Smooth muscle cell (in vitro differentiated cells): Measurements from ENCODE around the gene RBM19. TPM values are rescaled to one million over a fixed set of nuclear protein-coding genes. Genes with fewer than 3 reads are reported as not detected.

Source experiments
- DNase-seq: peaks from one replicate; lab custom pipeline; 2025; ENCODE audit not compliant: unreplicated experiment; lab: John Stamatoyannopoulos, UW
- H2AFZ ChIP-seq: fragments of 200-600 bp; sonication (generic); 2 replicates; pipeline ENCODE4 v1.6.0; 2016; ENCODE audit warnings: antibody characterized with exemption, low read depth, mild to moderate bottlenecking
- H3F3A ChIP-seq: fragments of 200-600 bp; sonication (generic); 2 replicates; pipeline ENCODE4 v1.6.0; 2017; ENCODE audit warnings: antibody characterized with exemption, low read depth
- H3K27ac ChIP-seq: fragments of 200-600 bp; sonication (generic); 2 replicates; pipeline ENCODE4 v1.5.1; 2016; ENCODE audit warnings: low read depth, mild to moderate bottlenecking
- H3K27me3 ChIP-seq: fragments of 200-600 bp; sonication (generic); 2 replicates; pipeline ENCODE4 v1.6.1; 2016; ENCODE audit warnings: low read depth, mild to moderate bottlenecking
- H3K36me3 ChIP-seq: fragments of 200-600 bp; sonication (generic); 2 replicates; pipeline ENCODE4 v1.5.1; 2016; ENCODE audit warnings: low read depth
- H3K4me1 ChIP-seq: fragments of 200-600 bp; sonication (generic); 2 replicates; pipeline ENCODE4 v1.5.1; 2016; ENCODE audit warnings: low read depth
- H3K4me2 ChIP-seq: fragments of 200-600 bp; sonication (generic); 2 replicates; pipeline ENCODE4 v1.6.0; 2016; ENCODE audit warnings: mild to moderate bottlenecking
- H3K4me3 ChIP-seq: fragments of 200-600 bp; sonication (generic); 2 replicates; pipeline ENCODE4 v1.5.1; 2016; ENCODE audit warnings: mild to moderate bottlenecking
- H3K79me2 ChIP-seq: fragments of 200-600 bp; sonication (generic); 2 replicates; pipeline ENCODE4 v1.6.0; 2016; ENCODE audit warnings: low read depth, mild to moderate bottlenecking
- H3K9ac ChIP-seq: fragments of 200-600 bp; sonication (generic); 2 replicates; pipeline ENCODE4 v1.6.0; 2016; ENCODE audit warnings: low read depth
- H3K9me3 ChIP-seq: fragments of 200-600 bp; sonication (generic); replicated peaks from 2 replicates; pipeline ENCODE4 v1.5.1; 2016; ENCODE audit warnings: low read depth
- H4K20me1 ChIP-seq: fragments of 200-600 bp; sonication (generic); 2 replicates; pipeline ENCODE4 v1.6.0; 2016; ENCODE audit warnings: low read depth
- WGBS: methylation state at CpG from one replicate; pipeline ENCODE4 v1.1.7; 2016; ENCODE audit warnings: low lambda C conversion rate; 5-methylcytosine and 5-hydroxymethylcytosine counted together
- polyA plus RNA-seq: library from polyadenylated mRNA; unstranded; fragments of >200 nt; fragmentation: Nextera tagmentation; extraction: Ambion mirVana; gene quantifications from 2 replicates; pipeline ENCODE4 v1.2.1, GENCODE V29; 2016
- total RNA-seq: library from RNA; depleted of rRNA; stranded (reverse); fragments of >200 nt; gene quantifications from 2 replicates; pipeline ENCODE4 v1.2.3, GENCODE V29; 2014
- TF ChIP-seq, protein P1 (sequence below): fragments of 200-600 bp; sonication (generic); IDR thresholded peaks from 2 replicates; pipeline ENCODE4 v1.5.1; 2017; ENCODE audit warnings: borderline replicate concordance, mild to moderate bottlenecking, antibody characterized with exemption; ENCODE audit not compliant: insufficient read depth, poor library complexity, severe bottlenecking

The RBM19 gene
- total and polyA plus RNA-seq, 2 experiments from 2014 or later = 12.8 to 15.9 TPM

DNA sequence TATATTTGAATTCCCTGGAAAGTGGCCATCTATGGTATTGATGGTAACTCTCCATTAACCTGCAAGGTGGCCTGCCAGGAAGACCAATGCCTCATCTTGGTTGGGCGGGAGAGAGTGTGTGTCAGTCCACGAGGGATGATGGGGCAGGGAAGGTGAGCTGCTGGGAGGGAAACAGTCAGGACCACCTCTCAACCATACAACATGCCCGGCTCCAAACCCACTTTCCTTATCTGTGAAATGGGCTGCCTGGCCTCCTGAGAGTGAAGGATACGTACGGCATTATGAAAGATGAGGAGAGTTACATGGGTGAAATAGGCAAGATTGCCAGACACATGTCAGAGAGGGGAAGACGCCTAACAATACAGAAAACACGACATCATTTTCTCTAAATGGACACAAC is 70.9 kb downstream of the RBM19 start:
- H3K36me3 ChIP-seq = no peaks in the 10 kb centered on the region
- no peaks in the 10 kb centered on the region for H3K27me3 ChIP-seq
- no peak overlapping the region for H3K4me3 ChIP-seq
- H3K9ac ChIP-seq = no peak overlapping the region
- no peaks in the 10 kb centered on the region for H4K20me1 ChIP-seq
- no peak overlapping the region for H2AFZ ChIP-seq
- TF ChIP-seq, protein P1, sequence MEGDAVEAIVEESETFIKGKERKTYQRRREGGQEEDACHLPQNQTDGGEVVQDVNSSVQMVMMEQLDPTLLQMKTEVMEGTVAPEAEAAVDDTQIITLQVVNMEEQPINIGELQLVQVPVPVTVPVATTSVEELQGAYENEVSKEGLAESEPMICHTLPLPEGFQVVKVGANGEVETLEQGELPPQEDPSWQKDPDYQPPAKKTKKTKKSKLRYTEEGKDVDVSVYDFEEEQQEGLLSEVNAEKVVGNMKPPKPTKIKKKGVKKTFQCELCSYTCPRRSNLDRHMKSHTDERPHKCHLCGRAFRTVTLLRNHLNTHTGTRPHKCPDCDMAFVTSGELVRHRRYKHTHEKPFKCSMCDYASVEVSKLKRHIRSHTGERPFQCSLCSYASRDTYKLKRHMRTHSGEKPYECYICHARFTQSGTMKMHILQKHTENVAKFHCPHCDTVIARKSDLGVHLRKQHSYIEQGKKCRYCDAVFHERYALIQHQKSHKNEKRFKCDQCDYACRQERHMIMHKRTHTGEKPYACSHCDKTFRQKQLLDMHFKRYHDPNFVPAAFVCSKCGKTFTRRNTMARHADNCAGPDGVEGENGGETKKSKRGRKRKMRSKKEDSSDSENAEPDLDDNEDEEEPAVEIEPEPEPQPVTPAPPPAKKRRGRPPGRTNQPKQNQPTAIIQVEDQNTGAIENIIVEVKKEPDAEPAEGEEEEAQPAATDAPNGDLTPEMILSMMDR = no peak
- DNase-seq = no peak
- no peak overlapping the region for H3K27ac ChIP-seq
- no peaks in the 10 kb centered on the region for H3F3A ChIP-seq
- no peaks in the 10 kb centered on the region for H3K9me3 ChIP-seq
- no peak overlapping the region for H3K4me2 ChIP-seq
- no peaks in the 10 kb centered on the region for H3K79me2 ChIP-seq
- WGBS = 95% methylated on average over 7 of the region's 7 CpGs
- peaks cover 11% of the 10 kb centered on the region for H3K4me1 ChIP-seq

DNA sequence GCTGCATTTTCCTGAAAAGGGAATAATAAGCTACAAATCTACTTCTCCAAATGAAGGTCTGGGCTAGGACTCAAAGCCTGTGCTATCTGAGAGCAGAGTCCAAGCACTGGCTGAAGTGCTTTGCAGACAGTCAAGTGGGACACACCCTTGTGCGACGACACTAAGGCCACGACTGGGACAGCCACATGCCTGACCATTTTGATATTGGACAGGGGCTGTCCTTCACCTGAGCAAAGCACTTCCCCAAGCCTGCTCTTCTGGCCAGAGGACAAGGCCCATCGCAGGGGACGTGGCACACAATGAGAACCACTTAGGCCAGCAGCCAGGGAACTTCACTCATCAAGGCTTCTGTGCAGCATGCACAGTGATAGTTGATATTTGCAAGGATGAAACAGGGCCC is 71.4 kb downstream of the RBM19 start:
- Histone ChIP-seq H3K36me3 (no peaks in the 10 kb centered on the region), H3K27ac (no peak overlapping the region), H3K4me3 (no peak overlapping the region), H3K4me2 (no peak overlapping the region), H3K79me2 (no peaks in the 10 kb centered on the region), H3K9ac (no peak overlapping the region), H2AFZ (no peak overlapping the region), H3K4me1 (peaks cover 8% of the 10 kb centered on the region), H4K20me1 (no peaks in the 10 kb centered on the region), H3F3A (no peaks in the 10 kb centered on the region), H3K27me3 (no peaks in the 10 kb centered on the region), H3K9me3 (no peaks in the 10 kb centered on the region)
- TF ChIP-seq, protein P1 = no peak
- 96% methylated on average over 5 of the region's 5 CpGs for WGBS
- DNase-seq = no peak

DNA sequence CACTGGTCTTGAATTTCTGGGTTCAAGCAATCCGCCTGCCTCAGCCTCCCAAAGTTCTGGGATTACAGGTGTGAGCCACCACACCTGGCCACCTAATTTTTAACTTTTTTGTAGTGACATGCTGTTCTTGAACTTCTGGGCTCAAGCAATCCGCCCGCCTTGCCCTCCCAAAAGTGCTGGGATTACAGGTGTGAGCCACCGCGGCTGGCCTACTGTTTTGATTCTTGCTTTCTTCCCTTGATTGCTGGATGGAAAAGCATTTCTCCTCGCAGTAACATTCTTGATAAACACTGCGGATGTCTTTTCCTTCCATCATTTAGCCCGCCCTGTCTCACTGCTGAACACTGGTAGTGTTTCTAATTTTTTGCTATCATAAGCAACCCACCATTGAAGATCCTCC is 72.9 kb downstream of the RBM19 start:
- TF ChIP-seq, protein P1 = no peak
- no peak overlapping the region for H3K27ac ChIP-seq

DNA sequence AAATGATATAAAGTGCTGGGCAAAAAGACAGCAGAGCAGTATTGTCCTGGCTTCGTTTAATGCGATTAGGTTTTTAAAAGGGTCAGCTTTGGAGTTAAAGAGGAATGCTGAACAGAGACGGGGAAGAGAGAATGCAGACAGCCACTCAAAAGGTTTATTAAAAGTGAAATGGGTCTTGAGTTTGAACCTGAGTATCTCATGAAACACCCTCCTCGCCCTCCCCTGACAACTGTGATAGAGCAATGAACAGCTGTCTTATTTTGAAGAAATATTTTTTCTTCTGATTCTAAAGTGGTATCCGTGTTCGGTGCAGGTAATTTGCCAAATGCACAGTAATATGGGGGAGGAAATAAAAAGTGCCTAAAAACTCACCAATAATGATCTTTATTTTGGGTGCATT is 73.6 kb downstream of the RBM19 start:
- H3K9ac ChIP-seq = no peak overlapping the region
- no peaks in the 10 kb centered on the region for H4K20me1 ChIP-seq
- peaks cover 7% of the 10 kb centered on the region for H3K4me1 ChIP-seq
- H3F3A ChIP-seq = no peaks in the 10 kb centered on the region
- H3K4me3 ChIP-seq = no peak overlapping the region
- H2AFZ ChIP-seq = no peak overlapping the region
- no peak overlapping the region for H3K27ac ChIP-seq
- H3K9me3 ChIP-seq = no peaks in the 10 kb centered on the region
- H3K36me3 ChIP-seq = no peaks in the 10 kb centered on the region
- WGBS = 98% methylated on average over 6 of the region's 6 CpGs
- DNase-seq = no peak
- H3K79me2 ChIP-seq = no peaks in the 10 kb centered on the region
- H3K27me3 ChIP-seq = no peaks in the 10 kb centered on the region
- TF ChIP-seq, protein P1 = no peak
- no peak overlapping the region for H3K4me2 ChIP-seq

More for the DNA sequence above, 72.9 kb downstream of the RBM19 start:
- Histone ChIP-seq H3K36me3 (no peaks in the 10 kb centered on the region), H3K4me2 (no peak overlapping the region), H3K27me3 (no peaks in the 10 kb centered on the region), H3K9ac (no peak overlapping the region), H3K79me2 (no peaks in the 10 kb centered on the region), H3K4me3 (no peak overlapping the region), H3K9me3 (no peaks in the 10 kb centered on the region), H4K20me1 (no peaks in the 10 kb centered on the region), H3K4me1 (peaks cover 7% of the 10 kb centered on the region), H3F3A (no peaks in the 10 kb centered on the region), H2AFZ (no peak overlapping the region)
- WGBS = 98% methylated on average over 8 of the region's 8 CpGs
- DNase-seq = no peak
